HEK293 (cell line): Measurements from ENCODE around the gene HERC5.

Source experiments
- CTCF ChIA-PET: fragments of 350-600 bp; formaldehyde crosslinking; extraction: SDS; loops from one replicate; lab custom pipeline; 2021; ENCODE audit warnings: antibody characterized with exemption; lab: Yijun Ruan, JAX
- POLR2A ChIA-PET: fragments of 300-600 bp; formaldehyde crosslinking; extraction: SDS; loops from one replicate; lab custom pipeline; 2020; ENCODE audit warnings: antibody characterized with exemption, inconsistent platforms; lab: Yijun Ruan, JAX
- H3K27ac ChIP-seq: fragments of 200-500 bp; sonication (Bioruptor generic); 2 replicates; pipeline ENCODE4 v1.5.1; 2014; ENCODE audit warnings: low read depth, low read length, control low read depth, inconsistent platforms; ENCODE audit errors: extremely low read depth
- H3K36me3 ChIP-seq, 2 experiments: fragments of 200-500 bp in 1 of 2; sonication (Bioruptor generic) in 1 of 2; 1 replicate in 1 of 2; 2 replicates in 1 of 2; pipeline ENCODE4 v1.5.1; 2014 to 2017; ENCODE audit warnings: inconsistent platforms in 2 of 2, low read length in 2 of 2; ENCODE audit not compliant: control insufficient read depth in 2 of 2, insufficient read depth in 1 of 2
- H3K4me1 ChIP-seq: fragments of 200-500 bp; sonication (Bioruptor generic); 2 replicates; pipeline ENCODE4 v1.5.1; 2014; ENCODE audit warnings: mild to moderate bottlenecking, low read length, inconsistent platforms; ENCODE audit not compliant: control insufficient read depth, insufficient read depth
- H3K4me3 ChIP-seq: 2 replicates; pipeline ENCODE4 v1.5.1; 2011; ENCODE audit warnings: low read depth, mild to moderate bottlenecking, control low read depth, low read length, moderate library complexity
- H3K9me3 ChIP-seq: fragments of 200-500 bp; sonication (Bioruptor generic); 2 replicates; pipeline ENCODE4 v1.5.1; 2014; ENCODE audit warnings: low read depth, low read length, inconsistent platforms; ENCODE audit not compliant: control insufficient read depth, insufficient read depth
- CTCF ChIP-seq: fragments of 450-650 bp; formaldehyde crosslinking; IDR thresholded peaks from 2 replicates; pipeline ENCODE4 v1.5.1; 2016; ENCODE audit warnings: missing biosample characterization, missing genetic modification characterization
- GFI1B ChIP-seq: fragments of 450-650 bp; formaldehyde crosslinking; IDR thresholded peaks from 2 replicates; pipeline ENCODE4 v1.5.1; 2016; ENCODE audit warnings: missing biosample characterization, missing genetic modification characterization
- KLF1 ChIP-seq: fragments of 450-650 bp; formaldehyde crosslinking; IDR thresholded peaks from 2 replicates; pipeline ENCODE4 v1.5.1; 2016; ENCODE audit warnings: missing biosample characterization, missing genetic modification characterization
- KLF8 ChIP-seq: fragments of 450-650 bp; formaldehyde crosslinking; IDR thresholded peaks from 2 replicates; pipeline ENCODE4 v1.5.1; 2016; ENCODE audit warnings: missing biosample characterization, missing genetic modification characterization
- MYNN ChIP-seq: fragments of 450-650 bp; formaldehyde crosslinking; IDR thresholded peaks from 2 replicates; pipeline ENCODE4 v1.5.1; 2016; ENCODE audit warnings: missing biosample characterization, missing genetic modification characterization, borderline replicate concordance
- PRDM1 ChIP-seq: fragments of 450-650 bp; formaldehyde crosslinking; IDR thresholded peaks from 2 replicates; pipeline ENCODE4; 2016; ENCODE audit warnings: missing biosample characterization, missing genetic modification characterization
- RBAK ChIP-seq: fragments of 450-650 bp; formaldehyde crosslinking; IDR thresholded peaks from 2 replicates; pipeline ENCODE4 v1.5.1; 2016; ENCODE audit warnings: missing biosample characterization, missing genetic modification characterization
- ZBTB8A ChIP-seq: fragments of 450-650 bp; formaldehyde crosslinking; IDR thresholded peaks from 2 replicates; pipeline ENCODE4 v1.5.1; 2016; ENCODE audit warnings: missing biosample characterization, missing genetic modification characterization
- ZNF184 ChIP-seq: fragments of 450-650 bp; IDR thresholded peaks from 2 replicates; pipeline ENCODE4 v1.5.1; 2018; ENCODE audit warnings: missing biosample characterization, mild to moderate bottlenecking, missing genetic modification characterization
- ZNF23 ChIP-seq: fragments of 450-650 bp; formaldehyde crosslinking; IDR thresholded peaks from 2 replicates; pipeline ENCODE4 v1.5.1; 2016; ENCODE audit warnings: missing biosample characterization, missing genetic modification characterization, borderline replicate concordance
- ZNF274 ChIP-seq, 2 experiments: fragments of 200-500 bp in 1 of 2; fragments of 450-650 bp in 1 of 2; sonication (Bioruptor generic) in 1 of 2; formaldehyde crosslinking in 1 of 2; IDR thresholded peaks; 2 replicates each; pipeline versions ENCODE4 v1.5.1 to v1.6.1; 2014 to 2016; ENCODE audit warnings: borderline replicate concordance in 1 of 2, inconsistent platforms in 1 of 2, low read length in 1 of 2, missing biosample characterization in 1 of 2, missing genetic modification characterization in 1 of 2
- ZNF302 ChIP-seq: fragments of 450-650 bp; formaldehyde crosslinking; IDR thresholded peaks from 2 replicates; pipeline ENCODE4 v1.5.1; 2016; ENCODE audit warnings: missing biosample characterization, missing genetic modification characterization, low read depth
- ZNF335 ChIP-seq: fragments of 450-650 bp; formaldehyde crosslinking; conservative IDR thresholded peaks from 2 replicates; pipeline ENCODE4 v1.5.1; 2016; ENCODE audit warnings: missing biosample characterization, missing genetic modification characterization
- ZNF341 ChIP-seq: fragments of 450-650 bp; formaldehyde crosslinking; IDR thresholded peaks from 2 replicates; pipeline ENCODE4; 2016; ENCODE audit warnings: low read depth, missing biosample characterization, missing genetic modification characterization
- ZNF366 ChIP-seq: fragments of 450-650 bp; formaldehyde crosslinking; conservative IDR thresholded peaks from 2 replicates; pipeline ENCODE4 v1.5.1; 2016; ENCODE audit warnings: missing biosample characterization, missing genetic modification characterization
- ZNF37A ChIP-seq: fragments of 450-650 bp; IDR thresholded peaks from 2 replicates; pipeline ENCODE4 v1.5.1; 2018; ENCODE audit warnings: missing biosample characterization, missing genetic modification characterization
- ZNF394 ChIP-seq: fragments of 450-650 bp; formaldehyde crosslinking; IDR thresholded peaks from 2 replicates; pipeline ENCODE4 v1.5.1; 2016; ENCODE audit warnings: missing biosample characterization, missing genetic modification characterization, mild to moderate bottlenecking, moderate library complexity, borderline replicate concordance
- ZNF423 ChIP-seq: fragments of 450-650 bp; formaldehyde crosslinking; IDR thresholded peaks from 2 replicates; pipeline ENCODE4 v1.5.1; 2016; ENCODE audit warnings: missing biosample characterization, missing genetic modification characterization
- ZNF555 ChIP-seq: fragments of 450-650 bp; formaldehyde crosslinking; conservative IDR thresholded peaks from 2 replicates; pipeline ENCODE4 v1.5.1; 2017; ENCODE audit warnings: missing biosample characterization, mild to moderate bottlenecking, missing genetic modification characterization, inconsistent platforms
- ZNF629 ChIP-seq: fragments of 450-650 bp; formaldehyde crosslinking; IDR thresholded peaks from 2 replicates; pipeline ENCODE4 v1.5.1; 2017; ENCODE audit warnings: missing biosample characterization, missing genetic modification characterization
- ZNF654 ChIP-seq: fragments of 450-650 bp; formaldehyde crosslinking; IDR thresholded peaks from 2 replicates; pipeline ENCODE4 v1.5.1; 2016; ENCODE audit warnings: low read depth, missing biosample characterization, missing genetic modification characterization
- ZNF768 ChIP-seq: fragments of 450-650 bp; formaldehyde crosslinking; IDR thresholded peaks from 2 replicates; pipeline ENCODE4 v1.5.1; 2018; ENCODE audit warnings: missing biosample characterization, mild to moderate bottlenecking, missing genetic modification characterization
- TF ChIP-seq, protein P1 (sequence below): sonication (generic); formaldehyde crosslinking; IDR thresholded peaks from 2 replicates; pipeline ENCODE4 v1.8.1; 2022; ENCODE audit warnings: mild to moderate bottlenecking, moderate library complexity, missing genetic modification reagents
- TF ChIP-seq, protein P2 (sequence below): fragments of 450-650 bp; formaldehyde crosslinking; IDR thresholded peaks from 2 replicates; pipeline ENCODE4 v1.5.1; 2017; ENCODE audit warnings: missing biosample characterization, mild to moderate bottlenecking, missing genetic modification characterization, moderate library complexity

The HERC5 gene

GRCh38 chr4:88523325-88524129, 66.6 kb downstream of the HERC5 start, which contains the start of gene PYURF (continued):
- TF ChIP-seq, protein P1, sequence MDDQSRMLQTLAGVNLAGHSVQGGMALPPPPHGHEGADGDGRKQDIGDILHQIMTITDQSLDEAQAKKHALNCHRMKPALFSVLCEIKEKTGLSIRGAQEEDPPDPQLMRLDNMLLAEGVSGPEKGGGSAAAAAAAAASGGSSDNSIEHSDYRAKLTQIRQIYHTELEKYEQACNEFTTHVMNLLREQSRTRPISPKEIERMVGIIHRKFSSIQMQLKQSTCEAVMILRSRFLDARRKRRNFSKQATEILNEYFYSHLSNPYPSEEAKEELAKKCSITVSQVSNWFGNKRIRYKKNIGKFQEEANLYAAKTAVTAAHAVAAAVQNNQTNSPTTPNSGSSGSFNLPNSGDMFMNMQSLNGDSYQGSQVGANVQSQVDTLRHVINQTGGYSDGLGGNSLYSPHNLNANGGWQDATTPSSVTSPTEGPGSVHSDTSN (CRISPR knock-in tag) = peak; percentile 90
- TF ChIP-seq ZNF768 (0 out of 2 replicates have a peak, but pooled peaks have one; percentile 20), GFI1B (tag by site-specific recombination) (no peak), KLF1 (tag by site-specific recombination) (peak; percentile 21; the same call in 1 of the 2 replicates), ZNF341 (tag by site-specific recombination) (no peak), KLF8 (peak; percentile 48; the same call in 1 of the 2 replicates), ZNF423 (tag by site-specific recombination) (0 out of 2 replicates have a peak, but pooled peaks have one; percentile 7), ZNF37A (tag by site-specific recombination) (no peak), ZNF23 (tag by site-specific recombination) (no peak)
- TF ChIP-seq, all 188 proteins: peak for 49

DNA sequence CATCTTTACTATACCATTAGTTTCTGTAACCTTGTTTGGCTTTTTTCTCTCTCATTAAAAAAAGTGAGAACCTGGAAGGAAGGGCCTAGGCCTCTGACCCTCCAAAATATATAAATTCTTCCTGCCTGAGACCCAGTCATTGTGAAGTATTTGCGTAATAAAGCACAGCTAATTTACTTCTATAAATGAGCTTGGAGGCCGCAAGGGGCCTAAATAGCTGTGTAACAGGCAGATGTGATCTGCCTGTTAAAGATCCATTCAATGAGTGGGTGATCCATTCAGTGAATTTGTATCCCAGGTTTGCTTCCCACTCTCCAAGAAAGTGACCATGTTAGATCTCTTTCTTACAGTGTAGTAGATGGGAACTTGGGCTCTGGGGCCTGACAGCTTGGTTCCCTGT, 67.3 kb downstream of the HERC5 start:
- CTCF ChIA-PET = interaction anchor here (0.6 kb wide), 2 partner anchors 10 to 75 kb away, joined by 3 to 5 read pairs; no protein-coding TSS in a partner anchor
- POLR2A ChIA-PET = interaction anchor here (0.6 to 1.8 kb wide), 3 partner anchors 10 to 240 kb away, joined by 3 to 8 read pairs (median 4); partner anchors contain the start of genes HERC5 and PPM1K
- TF ChIP-seq ZNF335 (tag by site-specific recombination) = peak; percentile 24; the same call in 1 of the 2 replicates
- no peak for TF ChIP-seq RBAK
- TF ChIP-seq, all 188 proteins: peak for 1
- peak overlapping the region; percentile 80 for H3K4me3 ChIP-seq
- H3K9me3 ChIP-seq = no peaks in the 10 kb centered on the region
- peaks cover 0 to 21% of the 10 kb centered on the region in 2 experiments; a peak in 1 of 3 replicates for H3K36me3 ChIP-seq
- no peaks in the 10 kb centered on the region for H3K4me1 ChIP-seq
- peak overlapping the region; percentile 68 for H3K27ac ChIP-seq

DNA sequence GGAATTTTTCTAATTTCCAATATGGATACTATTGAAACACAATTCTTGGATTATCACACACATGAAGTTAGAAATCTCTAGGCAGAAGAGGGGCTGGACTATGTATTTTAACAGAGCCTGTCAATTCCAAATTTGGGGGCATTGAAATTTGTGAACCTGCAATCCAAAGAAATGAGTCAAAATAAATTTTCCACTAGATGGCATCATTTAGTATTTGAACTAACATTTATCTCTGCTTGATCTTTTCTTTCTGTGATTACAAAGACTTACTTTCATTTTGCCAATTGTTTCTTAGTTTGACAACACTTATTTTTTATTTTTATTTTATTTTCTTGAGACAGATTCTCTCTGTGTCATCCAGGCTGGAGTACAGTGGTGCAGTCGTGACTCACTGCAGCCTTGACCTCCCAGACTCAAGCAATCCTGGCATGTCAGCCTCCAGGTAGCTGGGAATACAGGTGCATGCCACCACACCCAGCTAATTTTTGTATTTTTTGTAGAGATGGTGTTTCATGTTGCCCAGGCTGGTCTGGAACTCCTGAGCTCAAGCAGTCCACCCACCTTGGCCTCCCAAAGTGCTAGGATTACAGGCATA, 69.4 kb downstream of the HERC5 start:
- Histone ChIP-seq H3K4me3 (no peak overlapping the region), H3K27ac (no peak overlapping the region), H3K4me1 (no peaks in the 10 kb centered on the region), H3K9me3 (no peaks in the 10 kb centered on the region), H3K36me3 (peaks cover 0 to 6% of the 10 kb centered on the region in 2 experiments; a peak in 1 of 3 replicates)
- TF ChIP-seq PRDM1 (tag by site-specific recombination) = peak; percentile 34; the same call in 1 of the 2 replicates
- TF ChIP-seq ZNF366 (tag by site-specific recombination) = no peak
- TF ChIP-seq ZNF654 = peak; percentile 62
- ChIA-PET CTCF (interaction anchor here (0.7 to 2.3 kb wide), 8 partner anchors 11 to 497 kb away, joined by 3 to 11 read pairs (median 4); no protein-coding TSS in a partner anchor), POLR2A (no interaction called here)

DNA sequence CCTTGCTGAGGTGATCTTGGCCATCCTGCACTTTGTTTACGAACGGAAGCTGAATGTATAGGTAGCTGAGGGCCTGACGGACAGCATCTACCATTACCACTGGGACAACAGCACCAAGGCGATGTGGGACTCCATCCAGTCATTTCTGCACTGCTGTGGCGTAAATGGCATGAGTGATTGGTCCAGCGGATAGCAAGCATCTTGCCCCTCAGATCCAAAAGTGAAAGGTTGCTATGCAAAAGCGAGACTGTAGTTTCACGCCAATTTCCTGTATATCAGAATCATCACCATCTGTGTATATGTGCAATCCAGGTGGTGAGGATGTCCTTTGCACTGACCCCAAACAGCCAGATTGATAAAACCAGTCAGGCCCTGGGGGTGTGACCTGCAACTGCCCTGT, 70.9 kb downstream of the HERC5 start:
- Histone ChIP-seq H3K36me3 (no peaks in the 10 kb centered on the region), H3K4me3 (no peak overlapping the region), H3K27ac (no peak overlapping the region), H3K9me3 (no peaks in the 10 kb centered on the region), H3K4me1 (no peaks in the 10 kb centered on the region)
- ChIA-PET POLR2A (no interaction called here), CTCF (interaction anchor here (0.7 to 1.4 kb wide), 4 partner anchors 13 to 471 kb away, joined by 3 to 5 read pairs (median 3); no protein-coding TSS in a partner anchor)
- no peak for TF ChIP-seq ZNF274 (IDR thresholded peaks at IDR 0.05; ENCODE audit: low read length)
- no peak for TF ChIP-seq ZNF274 (tag by site-specific recombination; IDR thresholded peaks at IDR 0.05; ENCODE audit: borderline replicate concordance)
- TF ChIP-seq CTCF = no peak
- TF ChIP-seq, protein P2, sequence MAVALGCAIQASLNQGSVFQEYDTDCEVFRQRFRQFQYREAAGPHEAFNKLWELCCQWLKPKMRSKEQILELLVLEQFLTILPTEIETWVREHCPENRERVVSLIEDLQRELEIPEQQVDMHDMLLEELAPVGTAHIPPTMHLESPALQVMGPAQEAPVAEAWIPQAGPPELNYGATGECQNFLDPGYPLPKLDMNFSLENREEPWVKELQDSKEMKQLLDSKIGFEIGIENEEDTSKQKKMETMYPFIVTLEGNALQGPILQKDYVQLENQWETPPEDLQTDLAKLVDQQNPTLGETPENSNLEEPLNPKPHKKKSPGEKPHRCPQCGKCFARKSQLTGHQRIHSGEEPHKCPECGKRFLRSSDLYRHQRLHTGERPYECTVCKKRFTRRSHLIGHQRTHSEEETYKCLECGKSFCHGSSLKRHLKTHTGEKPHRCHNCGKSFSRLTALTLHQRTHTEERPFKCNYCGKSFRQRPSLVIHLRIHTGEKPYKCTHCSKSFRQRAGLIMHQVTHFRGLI (tag by site-specific recombination) = no peak
- no peak for TF ChIP-seq ZNF302 (tag by site-specific recombination)
- TF ChIP-seq ZNF555 (tag by site-specific recombination) = no peak
- no peak for TF ChIP-seq ZBTB8A
- no peak for TF ChIP-seq ZNF394 (tag by site-specific recombination)
- no peak for TF ChIP-seq ZNF184 (tag by site-specific recombination)
- no peak for TF ChIP-seq ZNF37A (tag by site-specific recombination)
- no peak for TF ChIP-seq MYNN (tag by site-specific recombination)
- no peak for TF ChIP-seq ZNF629 (tag by site-specific recombination)
